Left ventricle myocardium inferior (tissue), 1 donor: ENCODE measurements around the gene REPS2. TPM values are rescaled to one million over a fixed set of nuclear protein-coding genes. Genes with fewer than 3 reads are reported as not detected.

Experiments used
- DNase-seq: peaks from one replicate; pipeline ENCODE4 v3.0.0-alpha.2; 2020
- H3K27ac ChIP-seq: fragments of 200-600 bp; replicated peaks from 2 replicates; pipeline ENCODE4 v1.8.0; 2021
- H3K27me3 ChIP-seq: fragments of 200-600 bp; 2 replicates; pipeline ENCODE4 v1.8.0; 2021; ENCODE audit warnings: low read depth
- H3K36me3 ChIP-seq: fragments of 200-600 bp; 2 replicates; pipeline ENCODE4 v1.8.0; 2021
- H3K4me1 ChIP-seq: fragments of 200-600 bp; 2 replicates; pipeline ENCODE4 v1.8.0; 2021
- H3K4me3 ChIP-seq: fragments of 200-600 bp; 2 replicates; pipeline ENCODE4 v1.8.0; 2021; ENCODE audit warnings: mild to moderate bottlenecking, moderate library complexity
- H3K9me3 ChIP-seq: fragments of 200-600 bp; replicated peaks from 2 replicates; pipeline ENCODE4 v1.8.0; 2021
- CTCF ChIP-seq: fragments of 200-600 bp; IDR thresholded peaks from 2 replicates; pipeline ENCODE4 v1.8.0; 2021; ENCODE audit warnings: antibody characterized with exemption, mild to moderate bottlenecking, borderline replicate concordance
- intact Hi-C: fragments of 100-400 bp; cut with micrococcal nuclease; formaldehyde crosslinking; loops from one replicate; pipeline ENCODE4 v1.11.0; 2022
- total RNA-seq: library from RNA; stranded (reverse); fragmentation: NEBNext Ultra II Directional; extraction: Animal tissue kit (Norgen Biotek cat#: 25700); gene quantifications from one replicate; pipeline ENCODE4 v1.2.1, GENCODE V29; 2021
- donor health status: DM: no; HTN: yes; CAD: no; lungs with severe emphysema.

REPS2 gene
- total RNA-seq, 1 donor from 2014 or later, result 7.6 TPM

DNA sequence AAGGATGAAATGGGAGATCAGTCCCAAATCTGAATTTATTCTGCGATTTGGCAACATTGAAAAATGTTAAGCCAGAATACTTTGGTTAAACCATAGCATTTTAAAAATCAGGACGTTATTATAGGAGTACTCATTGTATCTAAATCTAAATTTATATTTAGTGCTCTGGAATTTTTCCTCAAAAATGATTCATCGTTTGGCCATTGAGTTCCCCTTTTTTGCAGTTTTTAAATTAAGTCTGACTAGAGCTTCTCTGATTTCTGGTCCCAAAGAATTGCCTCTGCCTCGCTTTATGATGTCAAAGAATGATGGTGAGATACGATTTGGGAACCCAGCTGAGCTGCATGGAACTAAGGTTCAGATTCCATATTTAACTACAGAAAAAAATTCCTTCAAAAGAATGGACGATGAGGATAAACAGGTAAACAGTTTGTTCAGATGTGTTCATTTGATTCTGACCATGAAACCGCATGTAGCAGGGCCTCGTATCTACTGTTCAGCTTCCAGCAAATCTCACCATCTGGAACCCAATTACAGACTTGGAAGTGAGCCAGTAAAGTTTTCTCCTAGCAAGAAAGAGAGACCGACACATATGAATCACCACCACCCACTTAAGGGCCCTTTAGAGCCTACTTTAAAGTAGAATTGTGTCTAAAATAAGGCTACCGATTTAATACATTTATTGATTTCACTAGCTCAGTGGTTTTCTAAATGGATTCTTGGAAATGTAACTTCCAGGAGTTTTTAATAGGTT lies 75.6 kb downstream of the REPS2 start:
- no peak for TF ChIP-seq CTCF
- DNase-seq, result no peak
- intact Hi-C loops, result no loop called here
- H3K9me3 ChIP-seq, result no peaks in the 10 kb centered on the region
- no peaks in the 10 kb centered on the region for H3K27me3 ChIP-seq
- no peak overlapping the region for H3K27ac ChIP-seq
- no peaks in the 10 kb centered on the region for H3K4me1 ChIP-seq
- no peak overlapping the region for H3K4me3 ChIP-seq
- H3K36me3 ChIP-seq, result no peaks in the 10 kb centered on the region

DNA sequence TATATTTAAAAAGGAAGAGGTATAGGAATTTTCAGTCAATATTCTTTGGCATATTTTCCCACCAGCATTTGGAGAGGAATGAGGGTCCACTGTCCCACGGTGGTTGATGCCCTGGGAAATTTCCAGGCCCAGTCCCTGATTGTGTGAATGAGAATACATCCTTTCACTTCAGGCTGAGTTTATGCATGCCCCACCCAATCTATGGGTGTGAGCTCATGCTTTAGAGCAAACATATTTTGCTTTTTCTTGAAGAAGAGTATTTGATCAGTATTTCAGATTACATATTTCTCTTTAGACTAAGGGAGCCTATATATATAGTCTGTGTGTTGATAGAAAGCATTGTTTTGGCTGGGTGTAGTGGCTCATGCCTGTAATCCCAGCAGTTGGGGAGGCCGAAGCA lies 77.2 kb downstream of the REPS2 start:
- Histone ChIP-seq H3K36me3 (no peaks in the 10 kb centered on the region), H3K27ac (no peak overlapping the region), H3K4me1 (no peaks in the 10 kb centered on the region), H3K9me3 (no peaks in the 10 kb centered on the region), H3K4me3 (no peak overlapping the region), H3K27me3 (no peaks in the 10 kb centered on the region)
- DNase-seq, result no peak
- intact Hi-C loops, result no loop called here
- no peak for TF ChIP-seq CTCF

DNA sequence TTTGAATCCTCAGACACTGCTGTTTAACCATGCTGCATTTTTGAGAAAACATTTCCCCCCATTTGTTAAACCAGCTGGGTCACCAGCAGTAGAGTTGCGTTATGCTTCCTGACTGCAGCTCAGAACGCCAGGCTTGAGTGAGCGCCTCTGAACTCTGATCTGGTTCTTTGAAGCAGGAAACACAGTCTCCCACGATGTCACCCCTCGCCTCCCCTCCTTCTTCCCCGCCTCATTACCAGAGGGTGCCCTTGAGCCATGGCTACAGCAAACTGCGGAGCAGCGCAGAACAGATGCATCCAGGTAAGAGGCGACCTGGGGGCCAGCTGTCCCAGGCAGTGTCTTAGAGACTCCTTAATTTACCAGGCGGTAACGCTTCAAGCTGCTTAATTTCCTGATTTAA lies 78.4 kb downstream of the REPS2 start:
- Histone ChIP-seq H3K36me3 (no peaks in the 10 kb centered on the region), H3K4me1 (no peaks in the 10 kb centered on the region), H3K27me3 (no peaks in the 10 kb centered on the region), H3K27ac (no peak overlapping the region), H3K4me3 (no peak overlapping the region), H3K9me3 (no peaks in the 10 kb centered on the region)
- intact Hi-C loops, result no loop called here
- no peak for TF ChIP-seq CTCF
- no peak for DNase-seq

DNA sequence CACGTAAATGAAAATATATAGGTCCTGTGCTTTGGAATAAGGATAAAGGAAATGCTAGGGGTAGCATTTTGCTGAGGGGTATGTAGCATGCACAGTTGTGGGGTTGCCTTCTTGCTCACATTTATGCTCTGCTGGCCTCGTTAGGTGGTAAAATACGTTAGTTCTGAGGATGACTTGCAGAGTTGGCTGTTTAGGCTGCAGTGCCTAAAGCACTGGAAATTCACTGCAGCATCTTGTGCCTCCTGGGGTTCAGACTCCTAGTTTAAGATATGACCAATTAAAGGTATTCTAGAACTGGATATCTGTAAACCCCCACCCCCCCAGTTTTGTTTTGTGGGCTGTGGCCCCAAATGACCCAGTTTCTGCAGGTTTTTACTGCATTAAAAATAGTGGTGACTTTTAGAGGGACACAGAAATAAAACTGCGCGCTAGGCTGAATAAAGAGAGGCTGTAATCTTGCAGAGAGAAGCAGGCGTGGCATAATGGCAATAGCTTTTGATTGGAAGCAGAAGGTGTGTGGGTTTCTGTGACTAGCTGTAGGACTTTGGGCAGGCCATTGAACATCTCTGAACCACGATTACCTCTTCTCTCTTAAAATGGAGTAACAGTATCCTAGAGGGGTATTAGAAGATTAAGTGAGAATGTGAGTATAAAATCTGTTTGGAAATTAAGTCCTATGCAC lies 79.3 kb downstream of the REPS2 start:
- no peak for TF ChIP-seq CTCF
- intact Hi-C loops, result no loop called here
- no peak for DNase-seq

GRCh38 chrX:17027931-17028330 lies 81.5 kb downstream of the REPS2 start:
- Histone ChIP-seq H3K4me1 (no peaks in the 10 kb centered on the region), H3K36me3 (no peaks in the 10 kb centered on the region), H3K27ac (peak overlapping the region; percentile 33), H3K27me3 (no peaks in the 10 kb centered on the region), H3K9me3 (no peaks in the 10 kb centered on the region), H3K4me3 (no peak overlapping the region)
- intact Hi-C loops, result no loop called here
- no peak for DNase-seq
- TF ChIP-seq CTCF, result no peak

More for the DNA sequence above, 79.3 kb downstream of the REPS2 start:
- H3K36me3 ChIP-seq, result no peaks in the 10 kb centered on the region
- no peak overlapping the region for H3K27ac ChIP-seq
- no peaks in the 10 kb centered on the region for H3K27me3 ChIP-seq
- no peak overlapping the region for H3K4me3 ChIP-seq
- no peaks in the 10 kb centered on the region for H3K4me1 ChIP-seq
- no peaks in the 10 kb centered on the region for H3K9me3 ChIP-seq
